Coronary artery (tissue), 2 donors: Measurements from ENCODE around the gene LARP4B.

Experiments used
- DNase-seq: peaks from one replicate; pipeline ENCODE4 v3.0.0-alpha.2; 2017; ENCODE audit warnings: low spot score
- H3K27ac ChIP-seq, 2 donors: fragments of 200-600 bp; sonication (generic); one replicate each; pipeline ENCODE4 v1.5.1; 2016 to 2019
- H3K4me3 ChIP-seq: fragments of 200-600 bp; sonication (generic); 2 replicates; pipeline ENCODE4 v1.5.1; 2016; ENCODE audit warnings: mild to moderate bottlenecking, moderate library complexity
- TF ChIP-seq, protein P1 (sequence below): fragments of 200-600 bp; sonication (generic); IDR thresholded peaks from one replicate; pipeline ENCODE4 v1.5.1; 2019; ENCODE audit warnings: antibody characterized with exemption

The LARP4B gene

DNA sequence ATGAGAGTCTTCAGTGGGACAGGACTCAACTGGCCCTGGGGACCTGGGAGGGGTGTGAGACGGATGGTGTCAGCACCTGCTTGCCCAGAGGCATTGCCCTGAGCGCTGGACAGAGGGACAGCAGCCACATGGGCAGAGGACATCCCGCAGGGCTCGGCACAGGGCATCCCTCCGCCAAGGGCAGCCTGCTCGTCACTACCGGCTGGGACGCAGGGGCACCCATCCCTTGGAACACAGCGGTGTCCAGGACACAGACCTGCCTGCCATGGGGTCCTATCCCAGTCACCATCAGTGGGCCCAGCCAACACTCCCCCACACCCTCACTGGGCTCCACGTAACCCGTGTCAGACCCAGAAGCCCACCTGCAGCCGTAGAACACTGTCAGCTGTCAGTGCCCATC, 109.3 kb downstream of the LARP4B start:
- Histone ChIP-seq H3K4me3 (no peak overlapping the region), H3K27ac (no peak overlapping the region)
- TF ChIP-seq, protein P1, sequence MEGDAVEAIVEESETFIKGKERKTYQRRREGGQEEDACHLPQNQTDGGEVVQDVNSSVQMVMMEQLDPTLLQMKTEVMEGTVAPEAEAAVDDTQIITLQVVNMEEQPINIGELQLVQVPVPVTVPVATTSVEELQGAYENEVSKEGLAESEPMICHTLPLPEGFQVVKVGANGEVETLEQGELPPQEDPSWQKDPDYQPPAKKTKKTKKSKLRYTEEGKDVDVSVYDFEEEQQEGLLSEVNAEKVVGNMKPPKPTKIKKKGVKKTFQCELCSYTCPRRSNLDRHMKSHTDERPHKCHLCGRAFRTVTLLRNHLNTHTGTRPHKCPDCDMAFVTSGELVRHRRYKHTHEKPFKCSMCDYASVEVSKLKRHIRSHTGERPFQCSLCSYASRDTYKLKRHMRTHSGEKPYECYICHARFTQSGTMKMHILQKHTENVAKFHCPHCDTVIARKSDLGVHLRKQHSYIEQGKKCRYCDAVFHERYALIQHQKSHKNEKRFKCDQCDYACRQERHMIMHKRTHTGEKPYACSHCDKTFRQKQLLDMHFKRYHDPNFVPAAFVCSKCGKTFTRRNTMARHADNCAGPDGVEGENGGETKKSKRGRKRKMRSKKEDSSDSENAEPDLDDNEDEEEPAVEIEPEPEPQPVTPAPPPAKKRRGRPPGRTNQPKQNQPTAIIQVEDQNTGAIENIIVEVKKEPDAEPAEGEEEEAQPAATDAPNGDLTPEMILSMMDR = no peak
- DNase-seq = no peak

DNA sequence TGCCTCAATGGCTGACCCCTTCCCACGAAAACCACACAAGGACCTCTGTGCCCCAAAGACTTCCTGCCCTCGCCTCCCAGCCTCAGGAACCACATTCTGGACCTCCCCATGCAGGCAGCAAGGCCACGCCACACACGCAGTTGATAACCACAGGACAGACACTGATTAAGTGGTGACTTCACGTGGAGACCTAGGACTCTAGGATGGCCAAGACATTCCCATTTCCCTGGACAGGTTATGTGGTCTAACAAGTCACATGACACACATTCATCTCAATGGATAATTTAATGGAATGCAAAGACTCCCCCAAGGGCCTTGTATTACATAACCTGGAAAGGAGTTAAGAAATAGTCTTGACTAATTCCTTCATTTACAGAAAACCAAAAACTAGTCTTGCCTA, 110.2 kb downstream of the LARP4B start:
- no peak overlapping the region for H3K4me3 ChIP-seq
- TF ChIP-seq, protein P1 = no peak
- no peak for DNase-seq
- no peak overlapping the region for H3K27ac ChIP-seq

DNA sequence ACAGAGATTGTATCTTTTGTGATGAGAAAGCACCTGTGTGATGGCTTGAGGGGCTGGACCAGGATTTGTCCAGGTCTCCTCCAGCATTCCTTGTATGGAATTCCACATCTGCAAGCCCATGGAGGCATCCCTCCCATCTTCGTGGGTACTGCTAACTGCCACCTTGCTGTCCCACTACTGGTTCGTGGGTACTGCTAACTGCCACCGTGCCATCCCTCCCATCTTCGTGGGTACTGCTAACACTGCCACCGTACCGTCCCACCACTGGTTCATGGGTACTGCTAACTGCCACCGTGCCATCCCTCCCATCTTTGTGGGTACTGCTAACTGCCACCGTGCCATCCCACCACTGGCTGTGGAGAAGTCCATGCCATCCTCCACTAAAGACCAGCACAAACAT, 111.7 kb downstream of the LARP4B start:
- TF ChIP-seq, protein P1 = no peak
- no peak for DNase-seq
- H3K27ac ChIP-seq = no peak overlapping the region

DNA sequence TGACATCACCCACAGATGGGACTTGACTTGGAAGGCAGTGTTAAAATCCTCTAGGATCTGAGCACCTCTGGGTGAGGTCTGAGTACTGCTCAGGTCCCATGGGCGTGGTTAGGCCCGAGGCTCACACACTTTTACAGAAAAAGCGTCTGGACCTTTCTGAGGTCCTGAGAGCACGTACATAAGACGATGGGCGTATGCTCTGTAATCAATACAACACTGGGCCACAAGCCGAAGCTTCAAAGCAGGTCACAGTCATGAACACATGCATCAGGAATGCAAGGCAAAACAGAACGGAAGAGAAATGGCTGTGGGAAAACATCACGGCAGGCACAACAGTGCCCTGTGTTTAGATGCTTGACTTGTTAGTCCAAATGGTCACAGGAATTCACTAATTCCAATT, 112.2 kb downstream of the LARP4B start:
- H3K4me3 ChIP-seq = no peak overlapping the region
- no peak overlapping the region for H3K27ac ChIP-seq
- TF ChIP-seq, protein P1 = no peak
- DNase-seq = no peak

More for the DNA sequence above, 111.7 kb downstream of the LARP4B start:
- no peak overlapping the region for H3K4me3 ChIP-seq

DNA sequence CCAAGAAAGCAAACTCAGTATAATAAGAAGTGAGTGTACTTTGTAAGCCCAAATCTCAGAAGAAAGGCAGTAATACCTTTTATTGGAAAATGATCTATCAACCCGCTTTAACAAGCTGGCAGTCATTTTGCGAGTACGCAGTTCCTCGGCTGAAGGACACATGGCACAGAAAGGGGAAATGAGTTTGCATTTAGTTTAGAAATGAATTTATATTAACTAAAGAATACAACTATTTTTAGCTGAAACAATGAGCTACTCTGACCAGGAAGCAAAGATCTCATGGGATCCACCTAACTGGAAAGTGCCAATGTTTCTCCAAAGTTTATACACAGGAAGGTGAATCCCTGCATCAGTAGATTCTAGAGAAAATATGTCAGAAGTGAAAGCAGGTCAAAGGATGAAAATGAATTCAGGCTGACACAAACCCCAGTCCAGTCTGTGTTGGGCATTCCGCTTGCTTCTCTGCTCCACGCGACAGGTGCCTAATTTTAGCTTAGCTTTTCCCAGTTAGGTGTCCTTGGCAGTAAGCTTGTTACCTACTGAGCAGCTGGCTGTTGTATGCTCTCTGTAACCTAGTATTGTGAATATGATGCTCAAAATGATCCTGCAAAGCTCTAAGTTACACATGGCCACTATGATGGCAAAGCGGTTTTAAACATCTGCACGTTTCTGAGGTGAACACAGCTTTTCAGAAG, 112.8 kb downstream of the LARP4B start:
- DNase-seq = no peak

DNA sequence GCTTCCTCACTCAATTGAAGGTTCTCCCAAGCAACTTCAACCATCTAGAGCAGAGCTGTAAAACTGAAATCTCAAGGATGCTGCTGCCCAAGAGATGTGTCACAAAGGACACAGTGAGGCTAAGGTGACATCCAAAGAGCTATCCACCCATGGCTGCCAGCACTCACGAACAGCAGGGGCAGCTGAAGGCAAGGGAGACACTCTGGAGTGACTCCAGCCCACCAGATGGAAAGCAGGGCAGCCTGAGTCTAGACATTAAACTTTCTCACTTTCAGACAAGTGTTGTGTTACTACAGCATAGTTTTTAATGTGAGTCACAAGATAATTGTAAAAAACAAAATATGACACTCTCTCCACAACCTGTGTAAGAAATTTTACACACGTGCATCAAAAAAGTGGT, 113.5 kb downstream of the LARP4B start:
- DNase-seq = no peak
- no peak overlapping the region for H3K27ac ChIP-seq
- TF ChIP-seq, protein P1 = no peak
- H3K4me3 ChIP-seq = no peak overlapping the region

More for the DNA sequence above, 112.8 kb downstream of the LARP4B start:
- no peak overlapping the region for H3K27ac ChIP-seq
- TF ChIP-seq, protein P1 = no peak
- no peak overlapping the region for H3K4me3 ChIP-seq

DNA sequence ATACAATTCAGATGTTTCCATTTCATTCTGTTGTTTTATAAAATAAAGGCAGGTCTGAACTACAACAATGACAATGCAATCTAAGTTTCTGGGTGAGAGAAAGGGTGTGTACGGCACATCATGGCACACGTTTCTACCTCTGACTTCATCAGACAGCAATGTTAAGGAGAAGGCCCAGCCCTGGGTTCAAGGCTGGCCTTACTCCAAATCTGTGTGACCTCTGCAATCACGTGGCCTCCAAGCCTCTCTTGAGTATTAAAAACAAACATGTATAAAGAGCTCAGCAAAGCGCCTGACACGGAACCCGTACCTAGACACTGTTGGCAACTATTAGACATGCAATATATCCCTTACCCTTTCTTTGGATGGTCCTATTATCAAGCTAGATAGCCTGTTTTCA, 114.1 kb downstream of the LARP4B start:
- DNase-seq = no peak
- Histone ChIP-seq H3K4me3 (no peak overlapping the region), H3K27ac (no peak overlapping the region)
- TF ChIP-seq, protein P1 = no peak
